Measurements from ENCODE around the gene ATP1B4. TPM values are rescaled to one million over a fixed set of nuclear protein-coding genes. Genes with fewer than 3 reads are reported as not detected.
A peak's percentile ranks its signal among the peaks of the same experiment; 100 is the strongest.

ATP1B4 gene
- total RNA-seq, 3 donors from 2014 or later: not detected

GRCh38 chrX:120402369-120402768 lies 40.5 kb downstream of the ATP1B4 start:
- no peaks in the 10 kb centered on the region for H3K36me3 ChIP-seq (ENCODE audit: low read depth)
- no peak for TF ChIP-seq CTCF (IDR thresholded peaks at IDR 0.05)
- intact Hi-C loops (cut with DNase I, micrococcal nuclease): no loop called here
- H3K4me3 ChIP-seq: no peak overlapping the region
- no peak for ATAC-seq
- no peak for DNase-seq
- no peaks in the 10 kb centered on the region for H3K4me1 ChIP-seq (ENCODE audit: low read depth)
- no peaks in the 10 kb centered on the region for H3K9me3 ChIP-seq

GRCh38 chrX:120406638-120407037 lies 44.7 kb downstream of the ATP1B4 start:
- DNase-seq (no peak), ATAC-seq (no peak)
- Histone ChIP-seq H3K4me3 (no peak overlapping the region), H3K36me3 (ENCODE audit: low read depth) (no peaks in the 10 kb centered on the region), H3K4me1 (ENCODE audit: low read depth) (no peaks in the 10 kb centered on the region), H3K9me3 (no peaks in the 10 kb centered on the region)
- TF ChIP-seq CTCF (IDR thresholded peaks at IDR 0.05): no peak
- intact Hi-C loops (cut with DNase I, micrococcal nuclease): no loop called here

- no peak for ATAC-seq
- TF ChIP-seq CTCF (IDR thresholded peaks at IDR 0.05): no peak
- intact Hi-C loops (cut with DNase I, micrococcal nuclease): no loop called here
- no peaks in the 10 kb centered on the region for H3K4me1 ChIP-seq (ENCODE audit: low read depth)
- DNase-seq: no peak
- no peak overlapping the region for H3K4me3 ChIP-seq
- H3K9me3 ChIP-seq: no peaks in the 10 kb centered on the region
- H3K36me3 ChIP-seq (ENCODE audit: low read depth): no peaks in the 10 kb centered on the region
These were observed 46.3 kb downstream of the ATP1B4 start for GRCh38 chrX:120408168-120408567.

- no peak overlapping the region for H3K4me3 ChIP-seq
- ATAC-seq (peak; percentile 38), DNase-seq (no peak)
- H3K36me3 ChIP-seq (ENCODE audit: low read depth): no peaks in the 10 kb centered on the region
- intact Hi-C loops (cut with DNase I, micrococcal nuclease): no loop called here
- no peaks in the 10 kb centered on the region for H3K4me1 ChIP-seq (ENCODE audit: low read depth)
- no peaks in the 10 kb centered on the region for H3K9me3 ChIP-seq
- TF ChIP-seq CTCF (IDR thresholded peaks at IDR 0.05): no peak
These were observed 57.6 kb downstream of the ATP1B4 start for GRCh38 chrX:120419463-120419862.

- ATAC-seq (no peak), DNase-seq (no peak)
- Histone ChIP-seq H3K4me3 (no peak overlapping the region), H3K4me1 (ENCODE audit: low read depth) (no peaks in the 10 kb centered on the region), H3K9me3 (no peaks in the 10 kb centered on the region), H3K36me3 (ENCODE audit: low read depth) (no peaks in the 10 kb centered on the region)
- intact Hi-C loops (cut with DNase I, micrococcal nuclease): no loop called here
- no peak for TF ChIP-seq CTCF (IDR thresholded peaks at IDR 0.05)
These were observed 64.7 kb downstream of the ATP1B4 start for GRCh38 chrX:120426599-120426998.

- DNase-seq: peak in 1 of 3 donors; percentile 7
- Histone ChIP-seq H3K4me1 (ENCODE audit: low read depth) (no peaks in the 10 kb centered on the region), H3K9me3 (no peaks in the 10 kb centered on the region), H3K36me3 (ENCODE audit: low read depth) (no peaks in the 10 kb centered on the region), H3K4me3 (no peak overlapping the region)
- intact Hi-C loops (cut with DNase I, micrococcal nuclease): no loop called here
- no peak for TF ChIP-seq CTCF (IDR thresholded peaks at IDR 0.05)
- ATAC-seq: peak; percentile 70
These were observed 66.4 kb downstream of the ATP1B4 start for GRCh38 chrX:120428309-120428708.
